Aorta (tissue), 5 donors: ENCODE measurements around the gene IGLL5. TPM values are rescaled to one million over a fixed set of nuclear protein-coding genes. Genes with fewer than 3 reads are reported as not detected.
"Not testable (repeated sequence)": the region's sequence is repeated elsewhere in the genome, so short reads cannot be mapped to it uniquely, and the experiment has no call there.

ENCODE experiments used
- ATAC-seq: fragments of 200-7000 bp; cut with Tn5 transposase; one replicate; pipeline ENCODE4 v1.9.1; 2022; ENCODE audit warnings: moderate library complexity; ENCODE audit not compliant: low FRiP score
- DNase-seq, 2 donors: peaks; one replicate each; pipeline ENCODE4 v3.0.0-alpha.2; 2020
- H3K27ac ChIP-seq, 2 donors: one replicate each; pipeline ENCODE4 v1.5.1; 2013; ENCODE audit warnings: low read length in 2 of 2, mild to moderate bottlenecking in 2 of 2, moderate library complexity in 2 of 2, control low read depth in 1 of 2, inconsistent platforms in 1 of 2, low read depth in 1 of 2
- H3K27me3 ChIP-seq, 2 donors: one replicate each; pipeline ENCODE4 v1.6.1; 2013; ENCODE audit warnings: control low read depth in 1 of 2, low read length in 1 of 2, mild to moderate bottlenecking in 1 of 2, moderate library complexity in 1 of 2; ENCODE audit not compliant: insufficient read depth in 2 of 2, control insufficient read depth in 1 of 2
- H3K36me3 ChIP-seq, 2 donors: one replicate each; pipeline ENCODE4 v1.6.1; 2013; ENCODE audit warnings: control low read depth in 1 of 2, low read length in 1 of 2, mild to moderate bottlenecking in 1 of 2; ENCODE audit not compliant: insufficient read depth in 2 of 2, control insufficient read depth in 1 of 2
- H3K4me1 ChIP-seq, 2 donors: one replicate each; pipeline ENCODE4 v1.6.1; 2013; ENCODE audit warnings: low read length in 2 of 2, control low read depth in 1 of 2, mild to moderate bottlenecking in 1 of 2, moderate library complexity in 1 of 2; ENCODE audit not compliant: insufficient read depth in 2 of 2, control insufficient read depth in 1 of 2
- H3K4me3 ChIP-seq, 2 donors: one replicate each; pipeline ENCODE4 v1.5.1; 2013; ENCODE audit warnings: low read length in 2 of 2, control low read depth in 1 of 2, mild to moderate bottlenecking in 1 of 2
- H3K9me3 ChIP-seq: one replicate; pipeline ENCODE4 v1.6.1; 2013; ENCODE audit warnings: mild to moderate bottlenecking, low read length; ENCODE audit not compliant: control insufficient read depth
- WGBS, 2 donors: extraction: QIAGEN DNeasy Blood & Tissue Kit; methylation state at CpG; one replicate each; pipeline ENCODE4 v1.1.7; 2013; 5-methylcytosine and 5-hydroxymethylcytosine counted together
- intact Hi-C, 2 donors: fragments of 100-400 bp; cut with DNase I; formaldehyde crosslinking; loops; one replicate each; pipeline versions ENCODE4 v1.14.2 to v1.15.0; 2022
- polyA plus RNA-seq, 2 donors: library from polyadenylated mRNA; stranded (reverse); fragments of 200-250 nt; gene quantifications; one replicate each; pipeline ENCODE4 v1.2.3, GENCODE V29; 2013
- total RNA-seq, 2 donors: library from RNA; stranded (reverse); fragmentation: NEBNext Ultra II Directional; extraction: Animal tissue kit (Norgen Biotek cat#: 25700); gene quantifications; one replicate each; pipeline ENCODE4 v1.2.1, GENCODE V29; 2021
- donor health status: healthy with polysubstance abuse.
- donor health status: Bipolar disorder and iron deficiency.
- donor health status: DM: no; HTN: no; CAD: no.
- donor health status: DM: no; HTN: no; CAD: no.
- donor health status: DM: yes; HTN: yes; CAD: no.

The IGLL5 gene
- total and polyA plus RNA-seq, 4 donors, result 0.51 to 6.1 (median 2.0) TPM

GRCh38 chr22:22902247-22903001, 14.8 kb downstream of the IGLL5 start:
- peak in 1 of 2 donors; percentile 28 for DNase-seq
- Histone ChIP-seq H3K4me3 (no peak overlapping the region), H3K9me3 (no peaks in the 10 kb centered on the region), H3K27me3 (no peaks in the 10 kb centered on the region), H3K4me1 (no peaks in the 10 kb centered on the region), H3K36me3 (no peaks in the 10 kb centered on the region), H3K27ac (no peak overlapping the region)
- WGBS, 2 donors, result 66 to 71% methylated on average over 9 of the region's 9 CpGs
- no peak for ATAC-seq
- intact Hi-C loops, result no loop called here

DNA sequence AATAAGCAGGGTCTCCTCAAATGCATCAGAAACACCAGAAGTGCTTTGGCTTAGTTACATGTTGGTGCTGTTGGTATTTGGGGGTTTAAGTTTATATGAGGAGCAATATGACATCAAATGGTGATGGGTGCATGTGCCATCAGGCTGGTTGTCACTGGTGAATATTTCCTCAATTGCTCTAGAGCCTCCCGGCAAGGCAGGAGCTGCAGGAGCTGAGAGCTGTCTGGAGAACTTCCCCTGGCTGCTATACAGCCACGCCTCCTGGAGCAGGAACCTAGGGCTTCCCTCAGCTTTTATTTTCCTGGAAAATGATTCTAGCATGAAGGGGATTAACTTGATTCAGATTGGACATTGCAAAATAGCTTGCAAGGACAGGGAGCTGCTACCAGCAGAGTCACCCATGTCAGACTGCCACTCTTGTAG, 15.8 kb downstream of the IGLL5 start:
- no peaks in the 10 kb centered on the region for H3K4me1 ChIP-seq
- H3K9me3 ChIP-seq, result no peaks in the 10 kb centered on the region
- H3K36me3 ChIP-seq, result no peaks in the 10 kb centered on the region
- no peak for ATAC-seq
- H3K4me3 ChIP-seq, result no peak overlapping the region
- no peak overlapping the region for H3K27ac ChIP-seq
- H3K27me3 ChIP-seq, result no peaks in the 10 kb centered on the region
- intact Hi-C loops, result no loop called here
- 37 to 48% methylated on average over 2 of the region's 2 CpGs for WGBS, 2 donors
- peak in 1 of 2 donors; percentile 32 for DNase-seq

GRCh38 chr22:22903781-22904192, 16.2 kb downstream of the IGLL5 start:
- H3K4me3 ChIP-seq, ATAC-seq, H3K27ac ChIP-seq, H3K27me3 ChIP-seq, DNase-seq, intact Hi-C loops, H3K4me1 ChIP-seq, H3K36me3 ChIP-seq, H3K9me3 ChIP-seq: not testable (repeated sequence)
- WGBS, 2 donors, result 82 to 84% methylated on average over 1 of the region's 1 CpG

DNA sequence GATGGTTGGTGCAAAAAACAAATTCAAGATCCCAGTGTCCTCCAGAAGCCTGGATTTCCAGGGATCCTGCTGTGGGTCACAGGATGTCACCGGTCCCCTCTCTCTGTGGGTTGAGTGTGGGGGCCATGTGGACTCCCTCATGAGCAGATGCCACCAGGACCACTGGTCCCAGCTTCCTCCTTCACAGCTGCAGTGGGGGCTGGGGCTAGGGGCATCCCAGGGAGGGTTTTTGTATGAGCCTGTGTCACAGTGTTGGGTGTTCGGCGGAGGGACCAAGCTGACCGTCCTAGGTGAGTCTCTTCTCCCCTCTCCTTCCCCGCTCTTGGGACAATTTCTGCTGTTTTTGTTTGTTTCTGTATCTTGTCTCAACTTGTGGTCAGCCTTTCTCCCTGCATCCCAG, 17.1 kb downstream of the IGLL5 start:
- H3K36me3 ChIP-seq, H3K27ac ChIP-seq, intact Hi-C loops, H3K9me3 ChIP-seq, ATAC-seq, H3K4me3 ChIP-seq, H3K27me3 ChIP-seq, H3K4me1 ChIP-seq: not testable (repeated sequence)
- DNase-seq, result peak in 1 of 2 donors; percentile 23
- 94 to 96% methylated on average over 4 to 5 of the region's 5 CpGs for WGBS, 2 donors

GRCh38 chr22:22906391-22906790, 18.8 kb downstream of the IGLL5 start:
- H3K4me3 ChIP-seq, H3K4me1 ChIP-seq, H3K36me3 ChIP-seq, H3K9me3 ChIP-seq, ATAC-seq, H3K27ac ChIP-seq, H3K27me3 ChIP-seq, intact Hi-C loops: not testable (repeated sequence)
- DNase-seq, result peak in 1 of 2 donors; percentile 23
- WGBS, 2 donors, result 82 to 87% methylated on average over 6 to 8 of the region's 10 CpGs

DNA sequence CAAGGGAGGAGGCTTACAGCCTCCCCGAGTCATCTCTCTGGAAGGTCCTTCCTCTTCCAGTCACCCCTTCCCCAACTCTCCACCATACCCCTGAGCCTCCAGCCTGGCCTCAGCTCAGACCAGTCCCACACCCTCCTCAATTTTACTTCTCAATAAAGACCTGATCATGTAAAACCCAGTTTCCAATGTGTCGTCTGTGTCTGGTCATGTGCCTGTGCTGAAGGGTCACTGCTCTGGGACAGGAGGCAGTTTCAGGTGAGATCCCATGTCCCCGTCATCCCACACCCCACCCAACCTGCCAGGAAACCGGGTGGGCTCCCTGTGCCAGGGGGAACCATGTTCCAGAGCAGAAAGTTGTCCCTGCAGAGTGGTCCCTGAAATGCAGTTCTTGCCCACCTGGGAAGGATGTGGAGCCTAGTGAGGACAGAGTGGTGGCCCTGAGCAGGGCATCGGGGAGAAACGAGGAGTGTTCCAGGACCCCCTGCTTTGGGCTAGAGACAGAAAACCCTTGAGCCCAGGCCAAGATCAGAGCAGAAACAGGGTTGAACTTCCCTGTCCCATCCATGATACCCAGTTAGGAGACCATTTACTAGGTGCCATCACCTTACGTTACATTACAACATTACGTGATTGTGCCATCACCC, 19.4 kb downstream of the IGLL5 start:
- DNase-seq (peak in 1 of 2 donors; percentile 23), ATAC-seq (no peak)
- intact Hi-C loops, result no loop called here
- Histone ChIP-seq H3K4me3 (no peak overlapping the region), H3K27ac (no peak overlapping the region), H3K4me1 (no peaks in the 10 kb centered on the region), H3K27me3 (no peaks in the 10 kb centered on the region), H3K36me3 (no peaks in the 10 kb centered on the region), H3K9me3 (no peaks in the 10 kb centered on the region)
- WGBS, 2 donors, result 86% methylated on average over 8 of the region's 8 CpGs

- 87 to 88% methylated on average over 9 of the region's 9 CpGs for WGBS, 2 donors
- H3K4me3 ChIP-seq, result no peak overlapping the region
Observed at GRCh38 chr22:22907551-22908494, 20.2 kb downstream of the IGLL5 start.

GRCh38 chr22:22908495-22908861, 20.9 kb downstream of the IGLL5 start:
- DNase-seq (peak in 1 of 2 donors; percentile 4), ATAC-seq (no peak)
- no peaks in the 10 kb centered on the region for H3K36me3 ChIP-seq
- intact Hi-C loops, result no loop called here
- H3K9me3 ChIP-seq, result no peaks in the 10 kb centered on the region
- 84 to 87% methylated on average over 3 of the region's 3 CpGs for WGBS, 2 donors
- no peak overlapping the region for H3K4me3 ChIP-seq
- no peak overlapping the region for H3K27ac ChIP-seq
- no peaks in the 10 kb centered on the region for H3K27me3 ChIP-seq
- H3K4me1 ChIP-seq, result no peaks in the 10 kb centered on the region

More at GRCh38 chr22:22907551-22908494, 20.2 kb downstream of the IGLL5 start:
- DNase-seq, result peak in 1 of 2 donors; percentile 33
- intact Hi-C loops, result no loop called here
- H3K27me3 ChIP-seq, result no peaks in the 10 kb centered on the region
- no peak overlapping the region for H3K27ac ChIP-seq
- no peak for ATAC-seq
- no peaks in the 10 kb centered on the region for H3K4me1 ChIP-seq
- no peaks in the 10 kb centered on the region for H3K36me3 ChIP-seq
- no peaks in the 10 kb centered on the region for H3K9me3 ChIP-seq
